Neutrophil (primary cell): ENCODE data around the gene GJC2.

Source experiments
- H3K27ac ChIP-seq: fragments of 200-600 bp; sonication (generic); 2 replicates; pipeline ENCODE4 v1.5.1; 2016; ENCODE audit warnings: mild to moderate bottlenecking, moderate library complexity
- H3K27me3 ChIP-seq: fragments of 200-600 bp; sonication (generic); 2 replicates; pipeline ENCODE4 v1.6.0; 2016; ENCODE audit warnings: mild to moderate bottlenecking
- H3K36me3 ChIP-seq: fragments of 200-600 bp; sonication (generic); 2 replicates; pipeline ENCODE4 v1.5.1; 2017
- H3K4me1 ChIP-seq, 2 experiments: fragments of 200-600 bp in 1 of 2; sonication (generic) in 1 of 2; 1 replicate in 1 of 2; 2 replicates in 1 of 2; pipeline versions ENCODE4 v1.5.1 to v1.6.1; 2013 to 2016; ENCODE audit warnings: low read depth in 1 of 2, low read length in 1 of 2, mild to moderate bottlenecking in 1 of 2, moderate library complexity in 1 of 2; ENCODE audit not compliant: control insufficient read depth in 1 of 2, insufficient read depth in 1 of 2
- H3K4me3 ChIP-seq, 2 experiments: fragments of 200-600 bp in 1 of 2; sonication (generic) in 1 of 2; 1 replicate in 1 of 2; 2 replicates in 1 of 2; pipeline ENCODE4 v1.5.1; 2013 to 2016; ENCODE audit warnings: low read depth in 1 of 2, low read length in 1 of 2, mild to moderate bottlenecking in 1 of 2, moderate library complexity in 1 of 2
- H3K9me3 ChIP-seq: fragments of 200-600 bp; sonication (generic); 2 replicates; pipeline ENCODE4 v1.5.1; 2016
- TF ChIP-seq, protein P1 (sequence below): fragments of 200-600 bp; sonication (generic); IDR thresholded peaks from 2 replicates; pipeline ENCODE4 v1.5.1; 2016; ENCODE audit warnings: antibody characterized with exemption

The GJC2 gene

DNA sequence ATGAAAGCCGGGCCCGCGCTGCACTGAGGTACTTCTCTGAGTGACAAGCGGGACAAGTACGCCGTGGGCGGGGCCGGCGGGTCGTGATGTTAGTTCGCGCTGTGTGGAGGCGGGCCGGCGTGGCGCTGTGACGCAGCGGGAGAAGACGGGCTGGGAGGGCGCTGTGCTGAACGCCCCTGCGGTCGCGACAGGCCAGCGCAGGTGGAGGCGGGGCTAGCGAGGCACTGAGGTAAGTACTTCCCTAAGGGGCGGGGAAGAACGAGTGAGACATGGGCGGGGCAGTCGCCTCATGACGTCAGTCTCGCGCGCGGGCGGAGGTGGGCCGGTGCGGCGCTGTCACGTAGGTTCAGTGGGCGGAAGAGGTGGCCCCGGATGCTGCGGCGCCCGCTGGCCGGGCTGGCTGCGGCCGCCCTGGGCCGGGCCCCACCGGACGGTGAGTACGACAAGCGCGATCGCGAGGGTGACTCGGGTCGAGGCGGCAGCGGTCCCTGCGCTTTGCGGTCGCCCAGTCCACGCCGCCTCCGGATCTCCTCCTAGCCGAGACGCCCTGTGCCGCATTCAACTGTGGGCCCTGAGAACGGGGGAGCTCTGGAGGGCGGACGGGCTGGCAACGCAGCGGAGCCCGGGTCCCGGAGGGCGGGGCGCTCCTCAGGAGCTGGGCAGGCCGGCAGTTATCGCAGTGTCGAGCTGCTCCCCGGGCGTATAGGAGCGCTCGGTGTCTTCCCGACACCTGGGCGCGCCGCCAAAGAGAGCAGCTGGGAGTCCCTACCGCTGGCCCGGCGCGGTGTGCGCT, 9.6 kb upstream of the GJC2 start, which contains the start of gene GUK1:
Gene GUK1 (plus strand): TSS at position 349 of the 793 bp plus-strand sequence. CDS start 24 bp downstream, at position 373.
- TF ChIP-seq, protein P1, sequence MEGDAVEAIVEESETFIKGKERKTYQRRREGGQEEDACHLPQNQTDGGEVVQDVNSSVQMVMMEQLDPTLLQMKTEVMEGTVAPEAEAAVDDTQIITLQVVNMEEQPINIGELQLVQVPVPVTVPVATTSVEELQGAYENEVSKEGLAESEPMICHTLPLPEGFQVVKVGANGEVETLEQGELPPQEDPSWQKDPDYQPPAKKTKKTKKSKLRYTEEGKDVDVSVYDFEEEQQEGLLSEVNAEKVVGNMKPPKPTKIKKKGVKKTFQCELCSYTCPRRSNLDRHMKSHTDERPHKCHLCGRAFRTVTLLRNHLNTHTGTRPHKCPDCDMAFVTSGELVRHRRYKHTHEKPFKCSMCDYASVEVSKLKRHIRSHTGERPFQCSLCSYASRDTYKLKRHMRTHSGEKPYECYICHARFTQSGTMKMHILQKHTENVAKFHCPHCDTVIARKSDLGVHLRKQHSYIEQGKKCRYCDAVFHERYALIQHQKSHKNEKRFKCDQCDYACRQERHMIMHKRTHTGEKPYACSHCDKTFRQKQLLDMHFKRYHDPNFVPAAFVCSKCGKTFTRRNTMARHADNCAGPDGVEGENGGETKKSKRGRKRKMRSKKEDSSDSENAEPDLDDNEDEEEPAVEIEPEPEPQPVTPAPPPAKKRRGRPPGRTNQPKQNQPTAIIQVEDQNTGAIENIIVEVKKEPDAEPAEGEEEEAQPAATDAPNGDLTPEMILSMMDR: peak; percentile 68
- Histone ChIP-seq H3K27me3 (no peaks in the 10 kb centered on the region), H3K9me3 (no peaks in the 10 kb centered on the region), H3K4me1 (peaks cover 41 to 42% of the 10 kb centered on the region in 2 experiments), H3K4me3 (peak within 1 kb of the TSS; percentile 83 to 95), H3K36me3 (peaks cover 9% of the 10 kb centered on the region), H3K27ac (peak within 1 kb of the TSS; percentile 98)

GRCh38 chr1:228140724-228141225, 9.0 kb upstream of the GJC2 start:
- Histone ChIP-seq H3K4me3 (peak overlapping the region; percentile 83 to 95), H3K36me3 (peaks cover 15% of the 10 kb centered on the region), H3K27ac (peak overlapping the region; percentile 98), H3K9me3 (no peaks in the 10 kb centered on the region), H3K27me3 (no peaks in the 10 kb centered on the region), H3K4me1 (peaks cover 39 to 40% of the 10 kb centered on the region in 2 experiments)
- TF ChIP-seq, protein P1: no peak

GRCh38 chr1:228141226-228142044, 8.3 kb upstream of the GJC2 start:
- Histone ChIP-seq H3K4me1 (peaks cover 33 to 34% of the 10 kb centered on the region in 2 experiments), H3K9me3 (no peaks in the 10 kb centered on the region), H3K36me3 (peaks cover 22% of the 10 kb centered on the region), H3K27me3 (no peaks in the 10 kb centered on the region), H3K4me3 (peak overlapping the region; percentile 83 to 95), H3K27ac (peak overlapping the region; percentile 98)
- TF ChIP-seq, protein P1: no peak

- Histone ChIP-seq H3K4me3 (no peak overlapping the region), H3K4me1 (peaks cover 26 to 27% of the 10 kb centered on the region in 2 experiments), H3K27ac (peak overlapping the region; percentile 98), H3K36me3 (peaks cover 30% of the 10 kb centered on the region), H3K9me3 (no peaks in the 10 kb centered on the region), H3K27me3 (no peaks in the 10 kb centered on the region)
- TF ChIP-seq, protein P1: no peak
These were observed 7.5 kb upstream of the GJC2 start for GRCh38 chr1:228142155-228142691.

DNA sequence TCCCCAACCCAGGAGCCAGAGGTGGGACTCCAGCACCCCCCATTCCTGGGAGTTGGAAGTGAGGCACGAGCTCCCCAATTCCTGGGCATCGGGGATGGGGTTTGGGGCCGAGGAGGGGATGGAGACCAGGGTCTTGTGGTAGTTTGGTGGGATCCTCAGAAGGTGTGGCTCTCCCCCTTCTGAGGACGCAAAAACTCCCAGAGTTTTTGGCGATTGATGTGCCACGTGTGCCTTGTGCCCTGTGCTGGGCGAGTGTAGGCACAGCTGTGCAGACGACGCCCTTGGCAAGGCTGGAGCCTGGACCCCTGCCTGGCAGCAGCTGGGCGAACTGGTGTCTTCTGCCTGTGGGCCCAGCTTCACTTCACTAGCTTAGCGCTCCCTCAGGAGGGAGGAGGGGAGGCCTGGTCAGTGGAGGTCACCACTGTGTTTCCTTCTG, 7.0 kb upstream of the GJC2 start:
- no peak overlapping the region for H3K27ac ChIP-seq
- peaks cover 25 to 27% of the 10 kb centered on the region in 2 experiments for H3K4me1 ChIP-seq
- H3K27me3 ChIP-seq: no peaks in the 10 kb centered on the region
- peaks cover 35% of the 10 kb centered on the region for H3K36me3 ChIP-seq
- TF ChIP-seq, protein P1: no peak
- H3K9me3 ChIP-seq: no peaks in the 10 kb centered on the region
- H3K4me3 ChIP-seq: no peak overlapping the region
